Measurements from ENCODE around the gene COX10.

The COX10 gene

DNA sequence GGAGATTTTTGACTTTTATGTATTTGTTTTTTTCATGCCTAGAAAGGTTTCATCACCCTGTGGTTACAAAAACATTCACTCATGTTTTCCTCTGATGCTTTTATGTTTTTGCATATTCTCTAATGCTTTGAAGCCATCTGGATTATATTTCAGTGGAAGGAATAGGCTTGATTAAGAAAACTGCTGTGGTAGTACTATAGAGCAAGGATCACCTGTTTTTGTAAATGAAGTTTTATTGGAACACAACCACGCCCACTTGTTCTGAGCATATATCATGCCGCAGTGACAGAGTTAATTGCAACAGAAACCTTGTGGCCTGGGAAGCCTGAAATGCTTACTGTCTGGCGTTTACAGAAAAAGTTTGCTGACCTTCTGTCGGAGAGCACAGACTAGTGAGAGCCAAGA is 11.5 kb downstream of the COX10 start:
- TF ChIP-seq REST (IDR thresholded peaks at IDR 0.05; ENCODE audit: insufficient read depth in 1 of 2, low read depth in 2 of 2, low read length in 2 of 2): no peak
- TF ChIP-seq TAF1 (IDR thresholded peaks at IDR 0.05; ENCODE audit: borderline replicate concordance, insufficient read depth, low read length): no peak
- TF ChIP-seq SIN3A (IDR thresholded peaks at IDR 0.05; ENCODE audit: borderline replicate concordance, insufficient read depth, low read length): no peak
- TF ChIP-seq FOXP2 (optimal IDR thresholded peaks at IDR 0.05; ENCODE audit: borderline replicate concordance, extremely low read depth, extremely low read length, insufficient read depth): no peak
- TF ChIP-seq POLR2AphosphoS5 (IDR thresholded peaks at IDR 0.05; ENCODE audit: low read depth, low read length): no peak

DNA sequence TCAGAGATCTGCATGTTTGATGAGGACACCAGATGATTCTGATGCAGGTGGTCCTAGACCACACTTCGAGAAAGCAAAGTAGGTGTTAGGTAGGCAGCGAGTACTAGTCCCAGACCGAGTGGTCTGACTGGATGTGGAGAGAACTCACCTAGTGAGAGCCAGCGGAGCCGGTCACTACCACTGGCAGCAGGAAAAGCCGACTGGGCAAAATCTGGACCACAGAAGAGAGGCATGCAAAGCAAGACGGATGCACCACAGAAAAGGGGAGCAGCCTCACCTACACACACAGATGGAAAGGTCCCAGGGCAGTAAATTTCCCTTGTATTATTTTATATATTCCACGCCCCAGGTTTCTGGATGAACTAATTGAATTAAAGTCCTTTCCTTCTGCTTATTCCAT is 13.5 kb downstream of the COX10 start:
- TF ChIP-seq FOXP2 (optimal IDR thresholded peaks at IDR 0.05; ENCODE audit: borderline replicate concordance, extremely low read depth, extremely low read length, insufficient read depth): no peak
- TF ChIP-seq SIN3A (IDR thresholded peaks at IDR 0.05; ENCODE audit: borderline replicate concordance, insufficient read depth, low read length): no peak
- no peak for TF ChIP-seq REST (IDR thresholded peaks at IDR 0.05; ENCODE audit: insufficient read depth in 1 of 2, low read depth in 2 of 2, low read length in 2 of 2)
- no peak for TF ChIP-seq POLR2AphosphoS5 (IDR thresholded peaks at IDR 0.05; ENCODE audit: low read depth, low read length)
- TF ChIP-seq TAF1 (IDR thresholded peaks at IDR 0.05; ENCODE audit: borderline replicate concordance, insufficient read depth, low read length): no peak

DNA sequence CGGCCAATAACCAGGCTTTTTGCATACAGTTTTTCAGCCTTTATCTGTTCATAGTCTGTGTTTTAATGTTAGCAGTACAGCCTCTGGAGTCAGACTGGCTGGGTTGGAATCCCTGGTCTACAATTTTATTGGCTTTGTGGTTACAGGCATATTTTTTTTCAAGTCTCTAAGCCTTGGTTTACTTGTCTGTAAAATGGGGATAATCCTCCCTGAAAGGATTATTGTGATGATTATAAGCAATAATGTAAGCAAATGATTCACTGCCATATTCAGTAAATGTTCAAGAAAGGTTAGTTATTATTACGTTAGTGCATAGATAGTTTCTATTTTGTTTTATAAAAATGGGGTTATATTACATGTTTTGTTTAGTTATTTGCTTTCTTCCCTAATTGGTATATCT is 15.7 kb downstream of the COX10 start:
- TF ChIP-seq SIN3A (IDR thresholded peaks at IDR 0.05; ENCODE audit: borderline replicate concordance, insufficient read depth, low read length): no peak
- TF ChIP-seq TAF1 (IDR thresholded peaks at IDR 0.05; ENCODE audit: borderline replicate concordance, insufficient read depth, low read length): no peak
- no peak for TF ChIP-seq POLR2AphosphoS5 (IDR thresholded peaks at IDR 0.05; ENCODE audit: low read depth, low read length)
- no peak for TF ChIP-seq FOXP2 (optimal IDR thresholded peaks at IDR 0.05; ENCODE audit: borderline replicate concordance, extremely low read depth, extremely low read length, insufficient read depth)
- TF ChIP-seq REST (IDR thresholded peaks at IDR 0.05; ENCODE audit: insufficient read depth in 1 of 2, low read depth in 2 of 2, low read length in 2 of 2): no peak

GRCh38 chr17:14086189-14086588 is 16.9 kb downstream of the COX10 start:
- TF ChIP-seq FOXP2 (optimal IDR thresholded peaks at IDR 0.05; ENCODE audit: borderline replicate concordance, extremely low read depth, extremely low read length, insufficient read depth) (no peak), SIN3A (IDR thresholded peaks at IDR 0.05; ENCODE audit: borderline replicate concordance, insufficient read depth, low read length) (no peak), TAF1 (IDR thresholded peaks at IDR 0.05; ENCODE audit: borderline replicate concordance, insufficient read depth, low read length) (no peak), REST (IDR thresholded peaks at IDR 0.05; ENCODE audit: insufficient read depth in 1 of 2, low read depth in 2 of 2, low read length in 2 of 2) (no peak), POLR2AphosphoS5 (IDR thresholded peaks at IDR 0.05; ENCODE audit: low read depth, low read length) (no peak)

DNA sequence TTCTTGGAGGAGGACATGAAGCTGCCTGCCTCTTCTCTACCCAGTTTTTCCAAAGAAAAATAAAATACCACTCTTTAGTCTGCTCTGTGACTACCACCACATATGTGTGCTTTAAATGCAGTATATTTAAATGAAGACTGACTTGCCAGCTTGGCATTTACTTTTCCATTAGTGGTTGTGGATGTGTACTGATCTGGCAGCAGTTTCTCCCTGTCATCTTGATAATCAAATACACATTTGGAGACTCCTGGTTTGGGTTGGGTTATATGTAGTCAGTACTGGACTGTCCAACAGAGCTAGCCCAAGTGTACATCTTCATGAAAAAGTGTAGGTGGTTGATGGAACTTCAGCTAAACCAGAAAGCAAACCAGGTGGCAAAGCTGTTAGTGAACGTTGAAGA is 19.9 kb downstream of the COX10 start:
- TF ChIP-seq POLR2AphosphoS5 (IDR thresholded peaks at IDR 0.05; ENCODE audit: low read depth, low read length): no peak
- no peak for TF ChIP-seq TAF1 (IDR thresholded peaks at IDR 0.05; ENCODE audit: borderline replicate concordance, insufficient read depth, low read length)
- no peak for TF ChIP-seq SIN3A (IDR thresholded peaks at IDR 0.05; ENCODE audit: borderline replicate concordance, insufficient read depth, low read length)
- no peak for TF ChIP-seq REST (IDR thresholded peaks at IDR 0.05; ENCODE audit: insufficient read depth in 1 of 2, low read depth in 2 of 2, low read length in 2 of 2)
- no peak for TF ChIP-seq FOXP2 (optimal IDR thresholded peaks at IDR 0.05; ENCODE audit: borderline replicate concordance, extremely low read depth, extremely low read length, insufficient read depth)
